AG10803 (cell line): ENCODE results near the gene PTPN21.

Experiments used
- DNase-seq: peaks from one replicate; pipeline ENCODE4 v3.0.0; 2010; ENCODE audit warnings: low read depth
- H3K4me3 ChIP-seq: 2 replicates; pipeline ENCODE4 v1.5.1; 2011; ENCODE audit warnings: mild to moderate bottlenecking, low read length, control low read depth
- TF ChIP-seq, protein P1 (sequence below): conservative IDR thresholded peaks from 2 replicates; pipeline ENCODE4 v1.5.1; 2011; ENCODE audit warnings: mild to moderate bottlenecking, low read length, control low read depth, inconsistent platforms

Gene PTPN21

DNA sequence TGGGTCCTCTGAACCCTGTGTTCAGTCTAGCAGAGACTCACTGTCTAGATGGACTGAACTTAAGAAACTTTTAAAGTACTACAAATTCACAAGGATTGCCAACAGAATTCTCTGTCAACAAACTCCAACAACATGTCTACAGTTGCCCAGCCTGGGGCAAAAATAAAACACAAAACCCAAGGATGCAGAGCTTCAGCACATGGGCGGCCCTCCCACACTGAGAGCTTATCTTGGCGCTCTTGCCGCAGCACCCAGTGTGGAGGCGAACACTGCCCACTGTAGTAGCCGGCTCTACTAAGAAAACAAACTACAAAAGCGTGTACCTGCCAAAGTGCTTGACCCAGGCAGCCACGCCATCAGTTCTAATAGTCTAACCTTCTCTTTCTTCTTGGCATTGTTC lies 66.7 kb downstream of the PTPN21 start:
- TF ChIP-seq, protein P1, sequence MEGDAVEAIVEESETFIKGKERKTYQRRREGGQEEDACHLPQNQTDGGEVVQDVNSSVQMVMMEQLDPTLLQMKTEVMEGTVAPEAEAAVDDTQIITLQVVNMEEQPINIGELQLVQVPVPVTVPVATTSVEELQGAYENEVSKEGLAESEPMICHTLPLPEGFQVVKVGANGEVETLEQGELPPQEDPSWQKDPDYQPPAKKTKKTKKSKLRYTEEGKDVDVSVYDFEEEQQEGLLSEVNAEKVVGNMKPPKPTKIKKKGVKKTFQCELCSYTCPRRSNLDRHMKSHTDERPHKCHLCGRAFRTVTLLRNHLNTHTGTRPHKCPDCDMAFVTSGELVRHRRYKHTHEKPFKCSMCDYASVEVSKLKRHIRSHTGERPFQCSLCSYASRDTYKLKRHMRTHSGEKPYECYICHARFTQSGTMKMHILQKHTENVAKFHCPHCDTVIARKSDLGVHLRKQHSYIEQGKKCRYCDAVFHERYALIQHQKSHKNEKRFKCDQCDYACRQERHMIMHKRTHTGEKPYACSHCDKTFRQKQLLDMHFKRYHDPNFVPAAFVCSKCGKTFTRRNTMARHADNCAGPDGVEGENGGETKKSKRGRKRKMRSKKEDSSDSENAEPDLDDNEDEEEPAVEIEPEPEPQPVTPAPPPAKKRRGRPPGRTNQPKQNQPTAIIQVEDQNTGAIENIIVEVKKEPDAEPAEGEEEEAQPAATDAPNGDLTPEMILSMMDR, result no peak
- DNase-seq, result no peak
- no peak overlapping the region for H3K4me3 ChIP-seq

DNA sequence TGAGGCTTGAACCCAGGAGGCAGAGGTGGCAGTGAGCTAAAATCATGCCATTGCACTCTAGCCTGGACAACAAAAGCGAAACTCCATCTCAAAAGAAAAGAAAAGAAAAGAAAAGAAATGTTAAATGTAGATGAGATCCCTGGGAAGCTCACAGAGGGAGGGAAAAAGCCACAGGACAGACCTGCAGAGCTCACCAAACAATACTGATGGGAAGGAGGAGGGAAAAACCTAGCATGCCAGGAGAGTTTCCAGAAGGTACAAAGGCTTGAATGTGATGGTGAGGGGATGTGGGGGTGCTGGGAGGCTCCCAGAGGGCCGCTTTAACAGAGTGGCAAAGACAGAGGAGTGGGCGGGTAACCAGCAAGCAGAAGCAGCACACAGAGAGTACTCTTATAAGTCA lies 72.3 kb downstream of the PTPN21 start:
- DNase-seq, result no peak
- TF ChIP-seq, protein P1, result no peak
- no peak overlapping the region for H3K4me3 ChIP-seq

DNA sequence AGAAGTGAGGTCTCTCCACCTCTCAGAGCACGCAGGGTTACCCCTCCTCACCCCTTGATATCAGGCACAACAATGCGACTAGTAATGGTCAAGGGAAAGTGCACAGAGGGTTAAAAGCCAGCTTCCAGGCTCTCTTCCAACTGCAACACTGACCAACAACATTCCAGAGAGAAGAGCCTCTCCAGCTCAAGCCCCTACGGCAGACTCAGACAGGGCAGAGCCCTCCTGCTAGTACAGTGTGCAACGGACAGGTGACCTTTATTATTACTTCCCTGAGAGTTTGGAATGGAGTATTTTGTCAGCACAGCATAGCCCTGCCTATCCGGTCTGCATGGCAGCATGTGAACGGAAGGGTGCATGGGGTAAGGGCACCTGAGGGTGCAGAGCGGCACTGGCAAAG lies 73.0 kb downstream of the PTPN21 start:
- no peak overlapping the region for H3K4me3 ChIP-seq
- TF ChIP-seq, protein P1, result no peak
- no peak for DNase-seq

DNA sequence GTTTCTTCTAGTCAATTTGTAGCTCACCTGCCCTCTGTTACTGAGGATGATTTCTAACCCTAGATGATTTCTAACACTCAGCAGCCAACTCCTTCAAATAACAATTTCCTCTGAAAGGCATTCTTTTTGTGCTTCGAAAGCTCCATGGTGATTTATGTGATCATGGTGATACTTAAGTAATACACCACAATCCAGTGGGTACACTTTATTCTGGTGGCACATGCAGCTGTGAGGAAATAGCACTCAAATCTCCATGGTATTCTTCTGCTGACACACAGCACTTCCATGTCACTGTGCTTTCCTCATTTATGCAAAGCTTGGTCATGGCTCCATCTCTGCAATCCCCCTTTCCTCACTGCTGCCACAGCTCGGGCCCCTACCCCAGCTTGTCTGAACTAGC lies 73.7 kb downstream of the PTPN21 start:
- no peak overlapping the region for H3K4me3 ChIP-seq
- TF ChIP-seq, protein P1, result no peak
- no peak for DNase-seq

DNA sequence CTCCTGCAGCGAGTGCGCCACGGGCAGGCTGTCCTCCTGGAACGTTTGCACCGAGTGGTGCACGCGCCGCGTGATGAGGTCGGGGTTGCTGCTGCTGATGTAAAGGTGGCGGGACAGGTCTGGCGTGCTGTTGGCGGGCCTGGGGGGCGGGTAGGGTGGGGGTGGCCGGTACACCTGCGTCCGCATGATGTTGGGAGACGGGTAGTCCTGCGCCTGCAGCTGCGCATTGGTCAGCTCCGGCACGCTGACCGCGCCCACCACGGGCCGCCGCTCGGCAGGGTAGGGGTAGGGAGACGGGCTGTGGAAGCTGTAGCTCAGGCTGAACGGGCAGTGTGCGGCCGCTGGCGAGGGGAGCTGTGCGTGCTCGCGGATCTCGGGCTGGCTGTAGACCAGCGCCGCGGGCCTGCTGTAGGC lies 75.2 kb downstream of the PTPN21 start:
- DNase-seq, result no peak
- no peak overlapping the region for H3K4me3 ChIP-seq
- TF ChIP-seq, protein P1, result no peak

DNA sequence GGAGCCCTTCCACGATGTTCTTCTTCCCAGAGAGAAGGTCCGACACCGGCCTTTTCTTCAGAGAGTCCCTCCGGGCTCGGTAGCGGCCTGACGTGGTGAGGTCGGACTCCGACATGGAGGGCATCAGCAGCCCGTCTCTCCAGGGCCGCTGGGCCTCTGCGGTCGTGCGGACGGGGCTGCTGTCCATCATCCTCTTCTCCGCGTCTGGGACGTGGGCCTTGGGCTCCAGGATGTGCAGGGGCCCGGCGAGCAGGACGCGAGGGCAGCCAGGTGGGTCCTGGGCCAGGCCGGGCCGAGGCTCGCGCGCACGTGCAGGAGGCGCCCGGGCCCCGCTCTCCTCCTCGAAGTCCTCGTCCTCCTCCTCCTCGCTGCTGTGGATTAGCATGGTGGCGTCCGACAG lies 75.9 kb downstream of the PTPN21 start:
- TF ChIP-seq, protein P1, result no peak
- H3K4me3 ChIP-seq, result no peak overlapping the region
- no peak for DNase-seq

DNA sequence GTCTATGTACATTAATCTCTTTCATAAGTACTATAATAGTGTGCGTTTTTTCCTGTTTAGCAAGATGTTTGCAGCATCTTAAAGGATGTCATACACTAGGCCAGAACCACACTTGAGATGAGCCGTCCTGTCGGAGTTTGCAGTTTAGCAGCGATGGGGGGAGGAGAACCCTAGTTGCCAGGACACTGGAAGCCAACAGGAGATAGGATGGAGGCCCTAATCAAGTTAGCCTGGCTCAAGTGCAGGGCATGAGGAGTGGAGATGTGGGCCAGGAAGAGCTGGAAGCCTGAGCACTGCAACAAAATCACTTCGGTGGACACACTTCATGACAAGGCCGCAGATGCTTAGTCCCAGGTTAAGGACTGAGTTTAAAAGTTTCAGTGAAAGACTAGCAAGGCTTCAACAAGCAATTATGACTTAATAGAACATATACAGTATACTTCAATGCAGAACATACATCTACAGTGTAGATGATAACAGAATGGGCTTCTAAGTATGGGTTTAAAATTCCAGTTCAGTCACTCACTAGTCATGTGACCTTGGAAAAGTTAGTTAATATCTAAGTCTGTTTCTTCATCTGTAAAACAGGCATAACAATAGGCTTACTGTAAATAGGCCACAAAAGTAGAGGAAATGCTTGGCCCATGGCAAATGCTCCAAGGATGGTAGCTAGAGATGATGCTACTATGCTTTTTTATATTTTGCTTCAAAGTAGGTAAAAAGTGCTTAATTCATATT lies 77.1 kb downstream of the PTPN21 start:
- TF ChIP-seq, protein P1, result no peak
- peak; percentile 20 for DNase-seq
- no peak overlapping the region for H3K4me3 ChIP-seq
